Karpas-422 (cell line): ENCODE measurements around the gene OAT. TPM values are rescaled to one million over a fixed set of nuclear protein-coding genes. Genes with fewer than 3 reads are reported as not detected.

ENCODE experiments used
- DNase-seq: peaks from one replicate; pipeline ENCODE4 v3.0.0-alpha.2; 2015
- H2AFZ ChIP-seq: fragments of 200-600 bp; sonication (generic); 2 replicates; pipeline ENCODE4 v1.6.1; 2014; ENCODE audit warnings: antibody characterized with exemption, low read length, mixed read lengths
- H3K27ac ChIP-seq: fragments of 200-600 bp; sonication (generic); 2 replicates; pipeline ENCODE4 v1.5.1; 2014; ENCODE audit warnings: mild to moderate bottlenecking, low read length, moderate library complexity
- H3K27me3 ChIP-seq: fragments of 200-600 bp; sonication (generic); 2 replicates; pipeline ENCODE4 v1.6.1; 2014; ENCODE audit warnings: low read length, mixed read lengths
- H3K36me3 ChIP-seq: fragments of 200-600 bp; sonication (generic); 2 replicates; pipeline ENCODE4 v1.6.1; 2014; ENCODE audit warnings: low read length, mixed read lengths; ENCODE audit not compliant: insufficient read depth
- H3K4me1 ChIP-seq: fragments of 200-600 bp; sonication (generic); 2 replicates; pipeline ENCODE4 v1.6.1; 2014; ENCODE audit warnings: mild to moderate bottlenecking, low read length, mixed read lengths
- H3K4me2 ChIP-seq: fragments of 200-600 bp; sonication (generic); 2 replicates; pipeline ENCODE4 v1.6.1; 2014; ENCODE audit warnings: low read length, low read depth, mild to moderate bottlenecking; ENCODE audit not compliant: poor library complexity, severe bottlenecking
- H3K4me3 ChIP-seq: fragments of 200-600 bp; sonication (generic); 2 replicates; pipeline ENCODE4 v1.5.1; 2014; ENCODE audit warnings: mild to moderate bottlenecking, antibody characterized with exemption, low read length, mixed read lengths
- H3K79me2 ChIP-seq: fragments of 200-600 bp; sonication (generic); 2 replicates; pipeline ENCODE4 v1.6.1; 2014; ENCODE audit warnings: mild to moderate bottlenecking, low read length, mixed read lengths
- H3K9ac ChIP-seq: fragments of 200-600 bp; sonication (generic); 2 replicates; pipeline ENCODE4 v1.6.0; 2014; ENCODE audit warnings: low read length
- H3K9me2 ChIP-seq: fragments of 200-600 bp; sonication (generic), shearing (Covaris generic); replicated peaks from 2 replicates; pipeline ENCODE4 v1.6.0; 2014; ENCODE audit warnings: mild to moderate bottlenecking, low read length, moderate library complexity; ENCODE audit not compliant: insufficient read depth
- H3K9me3 ChIP-seq: fragments of 300-700, 200-600 bp; sonication (generic); 2 replicates; pipeline ENCODE4 v1.6.1; 2014; ENCODE audit warnings: low read length, mixed read lengths
- H4K20me1 ChIP-seq: fragments of 200-600 bp; sonication (generic); 2 replicates; pipeline ENCODE4 v1.6.1; 2014; ENCODE audit warnings: mild to moderate bottlenecking, antibody characterized with exemption, low read length, low read depth; ENCODE audit not compliant: insufficient read depth
- total RNA-seq: library from RNA; depleted of rRNA; stranded (reverse); fragments of >200 nt; shearing (Covaris generic); gene quantifications from 2 replicates; pipeline ENCODE4 v1.2.3, GENCODE V29; 2014; ENCODE audit warnings: low replicate concordance

The OAT gene
- total RNA-seq, 1 experiment from 2014 or later = 98.4 TPM

GRCh38 chr10:124407456-124407855, 11.3 kb downstream of the OAT start:
- Histone ChIP-seq H3K9me2 (no peaks in the 10 kb centered on the region), H3K4me2 (no peak overlapping the region), H3K27ac (no peak overlapping the region), H3K4me1 (peaks cover 12% of the 10 kb centered on the region), H3K9ac (no peak overlapping the region), H3K4me3 (no peak overlapping the region), H4K20me1 (no peaks in the 10 kb centered on the region), H3K9me3 (no peaks in the 10 kb centered on the region), H3K36me3 (0 out of 2 replicates have a peak, but pooled peaks cover 3% of the 10 kb centered on the region), H2AFZ (no peak overlapping the region), H3K79me2 (peaks cover 4% of the 10 kb centered on the region; the same call in 1 of the 2 replicates), H3K27me3 (no peaks in the 10 kb centered on the region)
- no peak for DNase-seq

DNA sequence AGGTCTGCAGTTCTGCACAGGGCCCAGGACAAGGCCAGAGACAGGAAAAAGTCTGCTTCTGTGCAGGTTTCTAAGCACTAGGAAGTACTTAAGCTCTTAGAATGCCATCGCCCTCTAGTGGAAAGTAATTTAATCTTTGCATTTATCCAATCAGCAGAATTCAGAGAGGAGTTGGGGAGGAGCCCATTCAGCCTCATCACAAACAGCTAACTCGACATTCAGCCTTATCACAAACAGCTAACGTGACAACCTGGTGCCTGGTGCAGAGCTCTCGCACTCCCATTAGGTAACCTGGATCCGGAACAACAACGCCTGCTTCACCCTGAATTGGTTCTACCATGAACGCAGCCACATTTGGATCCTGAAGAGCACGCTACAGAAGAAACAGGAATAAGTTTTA, 15.2 kb downstream of the OAT start:
- Histone ChIP-seq H2AFZ (peak overlapping the region; percentile 59; the same call in 1 of the 2 replicates), H3K79me2 (no peaks in the 10 kb centered on the region), H3K9me2 (no peaks in the 10 kb centered on the region), H3K4me3 (peak overlapping the region; percentile 19; the same call in 1 of the 2 replicates), H3K4me1 (peaks cover 12% of the 10 kb centered on the region), H3K27ac (peak overlapping the region; percentile 43), H3K9ac (peak overlapping the region; percentile 42), H3K4me2 (peak overlapping the region; percentile 43), H3K27me3 (no peaks in the 10 kb centered on the region), H4K20me1 (no peaks in the 10 kb centered on the region), H3K9me3 (no peaks in the 10 kb centered on the region), H3K36me3 (peaks cover 7% of the 10 kb centered on the region; the same call in 1 of the 2 replicates)
- DNase-seq = peak; percentile 96

- no peaks in the 10 kb centered on the region for H4K20me1 ChIP-seq
- no peaks in the 10 kb centered on the region for H3K27me3 ChIP-seq
- no peaks in the 10 kb centered on the region for H3K79me2 ChIP-seq
- no peak overlapping the region for H3K4me3 ChIP-seq
- H3K27ac ChIP-seq = no peak overlapping the region
- H3K9me3 ChIP-seq = no peaks in the 10 kb centered on the region
- no peak overlapping the region for H3K9ac ChIP-seq
- peaks cover 7% of the 10 kb centered on the region; the same call in 1 of the 2 replicates for H3K36me3 ChIP-seq
- no peaks in the 10 kb centered on the region for H3K9me2 ChIP-seq
- peaks cover 12% of the 10 kb centered on the region for H3K4me1 ChIP-seq
- DNase-seq = no peak
- no peak overlapping the region for H3K4me2 ChIP-seq
- H2AFZ ChIP-seq = no peak overlapping the region
Observed at GRCh38 chr10:124402273-124402672, 16.4 kb downstream of the OAT start.

GRCh38 chr10:124401633-124402032, 17.1 kb downstream of the OAT start:
- Histone ChIP-seq H3K9me2 (no peaks in the 10 kb centered on the region), H2AFZ (no peak overlapping the region), H3K4me1 (peaks cover 12% of the 10 kb centered on the region), H3K4me3 (no peak overlapping the region), H3K9ac (no peak overlapping the region), H3K27me3 (no peaks in the 10 kb centered on the region), H3K4me2 (no peak overlapping the region), H3K79me2 (no peaks in the 10 kb centered on the region), H4K20me1 (no peaks in the 10 kb centered on the region), H3K36me3 (peaks cover 7% of the 10 kb centered on the region; the same call in 1 of the 2 replicates), H3K9me3 (no peaks in the 10 kb centered on the region), H3K27ac (no peak overlapping the region)
- DNase-seq = no peak

GRCh38 chr10:124394583-124394982, 24.1 kb downstream of the OAT start:
- Histone ChIP-seq H3K79me2 (no peaks in the 10 kb centered on the region), H3K36me3 (no peaks in the 10 kb centered on the region), H3K9ac (no peak overlapping the region), H3K27ac (no peak overlapping the region), H3K9me2 (no peaks in the 10 kb centered on the region), H3K4me1 (peaks cover 8% of the 10 kb centered on the region; the same call in 1 of the 2 replicates), H2AFZ (no peak overlapping the region), H3K4me2 (no peak overlapping the region), H3K4me3 (no peak overlapping the region), H4K20me1 (no peaks in the 10 kb centered on the region), H3K9me3 (no peaks in the 10 kb centered on the region), H3K27me3 (no peaks in the 10 kb centered on the region)
- no peak for DNase-seq

GRCh38 chr10:124392626-124393342, 25.9 kb downstream of the OAT start:
- Histone ChIP-seq H3K9me3 (no peaks in the 10 kb centered on the region), H3K36me3 (no peaks in the 10 kb centered on the region), H3K79me2 (no peaks in the 10 kb centered on the region), H3K27ac (no peak overlapping the region), H3K27me3 (no peaks in the 10 kb centered on the region), H3K9ac (no peak overlapping the region), H3K4me1 (peaks cover 11% of the 10 kb centered on the region; the same call in 1 of the 2 replicates), H4K20me1 (no peaks in the 10 kb centered on the region), H3K9me2 (no peaks in the 10 kb centered on the region), H3K4me2 (no peak overlapping the region), H3K4me3 (no peak overlapping the region), H2AFZ (no peak overlapping the region)
- DNase-seq = no peak

DNA sequence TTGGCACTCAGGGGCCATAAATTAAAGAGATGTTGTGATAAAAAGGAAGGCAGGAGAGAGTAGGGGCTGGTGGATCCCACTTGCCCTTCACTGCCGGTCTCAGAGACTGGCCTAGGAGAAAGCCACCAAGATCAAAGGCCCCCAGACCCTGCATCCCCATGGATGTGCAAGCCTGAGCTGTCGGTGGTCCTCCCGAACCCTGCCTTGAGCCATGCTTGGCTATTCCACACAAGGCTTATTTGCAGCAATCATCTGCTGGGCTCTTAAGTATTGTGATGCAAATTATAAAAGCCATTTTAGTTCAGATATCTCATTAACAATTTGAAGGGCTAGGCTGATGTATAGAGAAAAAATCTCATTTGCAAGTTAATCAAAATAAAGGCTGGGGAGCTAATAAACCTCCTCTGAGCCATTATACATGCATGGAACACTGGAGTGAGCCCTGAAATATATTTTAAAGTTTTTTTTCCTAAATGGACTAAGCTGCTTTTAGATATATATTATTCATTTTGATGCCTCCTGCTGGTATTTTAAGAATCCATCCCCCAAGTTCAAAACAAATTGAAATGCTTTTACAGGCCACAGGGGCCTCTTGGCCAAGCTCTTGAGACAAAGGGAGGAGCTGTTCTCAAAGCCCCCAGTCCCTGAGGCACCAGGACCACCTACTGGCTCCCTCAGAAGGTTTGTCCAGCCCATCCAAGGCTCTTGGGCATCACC, 28.1 kb downstream of the OAT start:
- H4K20me1 ChIP-seq = no peaks in the 10 kb centered on the region
- DNase-seq = no peak
- H3K9me3 ChIP-seq = no peaks in the 10 kb centered on the region
- no peaks in the 10 kb centered on the region for H3K9me2 ChIP-seq
- H3K4me3 ChIP-seq = no peak overlapping the region
- H3K36me3 ChIP-seq = no peaks in the 10 kb centered on the region
- no peak overlapping the region for H3K9ac ChIP-seq
- no peak overlapping the region for H2AFZ ChIP-seq
- no peaks in the 10 kb centered on the region for H3K79me2 ChIP-seq
- no peak overlapping the region for H3K4me2 ChIP-seq
- H3K27me3 ChIP-seq = no peaks in the 10 kb centered on the region
- peaks cover 11% of the 10 kb centered on the region; the same call in 1 of the 2 replicates for H3K4me1 ChIP-seq
- H3K27ac ChIP-seq = no peak overlapping the region

DNA sequence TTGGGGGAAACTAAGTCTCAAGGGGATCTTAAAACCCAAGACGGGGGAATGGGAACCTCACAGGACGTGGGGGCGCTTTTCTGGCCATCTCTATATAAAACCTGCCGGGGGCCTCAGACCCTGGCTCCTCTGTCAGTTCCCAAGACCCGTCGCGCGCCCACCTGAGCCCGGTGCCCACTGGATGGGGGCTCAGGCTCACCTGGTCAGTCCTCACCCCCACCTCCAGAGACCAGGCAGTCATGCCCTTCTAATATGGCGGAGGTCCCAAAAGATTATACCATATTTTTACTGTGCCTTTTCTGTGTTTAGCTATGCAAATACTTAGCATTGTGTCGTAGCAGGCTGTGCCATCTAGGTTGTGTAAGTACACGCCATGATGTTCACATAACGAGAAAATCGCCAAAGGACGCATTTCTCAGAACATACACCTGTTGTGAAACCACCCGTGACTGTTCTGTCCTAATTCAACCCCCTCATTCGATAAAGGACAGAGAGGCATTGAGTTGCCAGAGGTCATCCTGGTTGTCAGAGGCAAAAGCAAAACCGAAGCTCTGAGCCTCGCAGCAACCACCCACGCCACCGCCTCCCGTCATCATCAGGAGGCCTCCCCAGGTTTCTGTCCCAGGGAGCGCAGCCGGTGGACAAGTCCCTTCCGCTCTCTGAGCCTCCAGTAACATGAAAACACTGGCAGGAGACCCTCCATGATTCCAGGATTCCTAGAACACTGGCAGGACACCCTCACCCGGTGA, 28.9 kb downstream of the OAT start:
- Histone ChIP-seq H4K20me1 (no peaks in the 10 kb centered on the region), H2AFZ (peak overlapping the region; percentile 42; the same call in 1 of the 2 replicates), H3K27ac (no peak overlapping the region), H3K9me2 (no peaks in the 10 kb centered on the region), H3K4me1 (peaks cover 11% of the 10 kb centered on the region; the same call in 1 of the 2 replicates), H3K9ac (peak overlapping the region; percentile 55), H3K9me3 (no peaks in the 10 kb centered on the region), H3K4me2 (peak overlapping the region; percentile 57), H3K36me3 (no peaks in the 10 kb centered on the region), H3K79me2 (no peaks in the 10 kb centered on the region), H3K4me3 (no peak overlapping the region), H3K27me3 (no peaks in the 10 kb centered on the region)
- DNase-seq = no peak
